ENCODE results near the gene TLCD1.

Gene TLCD1

GRCh38 chr17:28711723-28712031 is 14.4 kb downstream of the TLCD1 start, which contains the start of gene PROCA1:
PROCA1 (minus strand) TSS chr17:28711888; CDS start chr17:28711660, 228 bp downstream.
- Mint-ChIP-seq H3K27ac (ENCODE audit: low read depth) (peak within 1 kb of the TSS; percentile 87), H3K9me3 (no peaks in the 10 kb centered on the region), H3K4me1 (peaks cover 20% of the 10 kb centered on the region), H3K4me3 (peak within 1 kb of the TSS; percentile 77), H3K27me3 (peaks cover 13% of the 10 kb centered on the region), H3K36me3 (ENCODE audit: insufficient read depth) (peaks cover 10% of the 10 kb centered on the region)
- ATAC-seq (replicated peaks; ENCODE audit: extremely low read depth, poor library complexity, severe bottlenecking) (peak; percentile 61), DNase-seq (ENCODE audit: low spot score in 2 of 2) (no peak)

GRCh38 chr17:28710861-28711722 is 14.9 kb downstream of the TLCD1 start:
- H3K27ac Mint-ChIP-seq (ENCODE audit: low read depth) = peak overlapping the region; percentile 87
- H3K36me3 Mint-ChIP-seq (ENCODE audit: insufficient read depth) = peaks cover 10% of the 10 kb centered on the region
- peaks cover 13% of the 10 kb centered on the region for H3K27me3 Mint-ChIP-seq
- ATAC-seq (replicated peaks; ENCODE audit: extremely low read depth, poor library complexity, severe bottlenecking) = peak; percentile 86
- H3K9me3 Mint-ChIP-seq = no peaks in the 10 kb centered on the region
- DNase-seq (ENCODE audit: low spot score in 2 of 2) = peak; percentile 80 to 85
- H3K4me1 Mint-ChIP-seq = peaks cover 20% of the 10 kb centered on the region
- H3K4me3 Mint-ChIP-seq = peak overlapping the region; percentile 77

GRCh38 chr17:28707339-28707720 is 18.7 kb downstream of the TLCD1 start:
- H3K27me3 Mint-ChIP-seq = no peaks in the 10 kb centered on the region
- H3K36me3 Mint-ChIP-seq (ENCODE audit: insufficient read depth) = peaks cover 11% of the 10 kb centered on the region
- H3K4me3 Mint-ChIP-seq = no peak overlapping the region
- DNase-seq (ENCODE audit: low spot score in 2 of 2) (no peak), ATAC-seq (replicated peaks; ENCODE audit: extremely low read depth, poor library complexity, severe bottlenecking) (no peak)
- no peak overlapping the region for H3K27ac Mint-ChIP-seq (ENCODE audit: low read depth)
- peaks cover 15% of the 10 kb centered on the region for H3K4me1 Mint-ChIP-seq
- H3K9me3 Mint-ChIP-seq = no peaks in the 10 kb centered on the region

GRCh38 chr17:28706471-28707338 is 19.3 kb downstream of the TLCD1 start:
- H3K9me3 Mint-ChIP-seq = no peaks in the 10 kb centered on the region
- peaks cover 13% of the 10 kb centered on the region for H3K36me3 Mint-ChIP-seq (ENCODE audit: insufficient read depth)
- no peak overlapping the region for H3K27ac Mint-ChIP-seq (ENCODE audit: low read depth)
- no peak overlapping the region for H3K4me3 Mint-ChIP-seq
- ATAC-seq (replicated peaks; ENCODE audit: extremely low read depth, poor library complexity, severe bottlenecking) = no peak
- peaks cover 9% of the 10 kb centered on the region for H3K4me1 Mint-ChIP-seq
- no peak for DNase-seq (ENCODE audit: low spot score in 2 of 2)
- no peaks in the 10 kb centered on the region for H3K27me3 Mint-ChIP-seq

GRCh38 chr17:28705728-28706334 is 20.2 kb downstream of the TLCD1 start:
- ATAC-seq (replicated peaks; ENCODE audit: extremely low read depth, poor library complexity, severe bottlenecking) (no peak), DNase-seq (ENCODE audit: low spot score in 2 of 2) (no peak)
- Mint-ChIP-seq H3K4me1 (peaks cover 6% of the 10 kb centered on the region), H3K36me3 (ENCODE audit: insufficient read depth) (peaks cover 18% of the 10 kb centered on the region), H3K4me3 (no peak overlapping the region), H3K27me3 (no peaks in the 10 kb centered on the region), H3K9me3 (no peaks in the 10 kb centered on the region), H3K27ac (ENCODE audit: low read depth) (peak overlapping the region; percentile 53)

GRCh38 chr17:28705074-28705659 is 20.9 kb downstream of the TLCD1 start:
- no peak overlapping the region for H3K4me3 Mint-ChIP-seq
- H3K27ac Mint-ChIP-seq (ENCODE audit: low read depth) = peak overlapping the region; percentile 53
- no peaks in the 10 kb centered on the region for H3K27me3 Mint-ChIP-seq
- no peaks in the 10 kb centered on the region for H3K9me3 Mint-ChIP-seq
- H3K4me1 Mint-ChIP-seq = no peaks in the 10 kb centered on the region
- no peak for DNase-seq (ENCODE audit: low spot score in 2 of 2)
- peaks cover 19% of the 10 kb centered on the region for H3K36me3 Mint-ChIP-seq (ENCODE audit: insufficient read depth)
- no peak for ATAC-seq (replicated peaks; ENCODE audit: extremely low read depth, poor library complexity, severe bottlenecking)

- no peaks in the 10 kb centered on the region for H3K27me3 Mint-ChIP-seq
- H3K4me1 Mint-ChIP-seq = no peaks in the 10 kb centered on the region
- H3K27ac Mint-ChIP-seq (ENCODE audit: low read depth) = no peak overlapping the region
- no peaks in the 10 kb centered on the region for H3K9me3 Mint-ChIP-seq
- ATAC-seq (replicated peaks; ENCODE audit: extremely low read depth, poor library complexity, severe bottlenecking) = no peak
- no peak for DNase-seq (ENCODE audit: low spot score in 2 of 2)
- H3K36me3 Mint-ChIP-seq (ENCODE audit: insufficient read depth) = peaks cover 24% of the 10 kb centered on the region
- H3K4me3 Mint-ChIP-seq = no peak overlapping the region
Observed at GRCh38 chr17:28704219-28704858, 21.7 kb downstream of the TLCD1 start.

- Mint-ChIP-seq H3K4me1 (no peaks in the 10 kb centered on the region), H3K27me3 (no peaks in the 10 kb centered on the region), H3K36me3 (ENCODE audit: insufficient read depth) (peaks cover 29% of the 10 kb centered on the region), H3K9me3 (no peaks in the 10 kb centered on the region), H3K27ac (ENCODE audit: low read depth) (no peak overlapping the region), H3K4me3 (no peak overlapping the region)
- DNase-seq (ENCODE audit: low spot score in 2 of 2) (no peak), ATAC-seq (replicated peaks; ENCODE audit: extremely low read depth, poor library complexity, severe bottlenecking) (no peak)
Observed at GRCh38 chr17:28703552-28704218, 22.3 kb downstream of the TLCD1 start.

- Mint-ChIP-seq H3K27me3 (no peaks in the 10 kb centered on the region), H3K9me3 (no peaks in the 10 kb centered on the region)
Observed at GRCh38 chr17:28702752-28703150, 23.3 kb downstream of the TLCD1 start.

GRCh38 chr17:28702026-28702751 is 23.8 kb downstream of the TLCD1 start:
- no peaks in the 10 kb centered on the region for H3K27me3 Mint-ChIP-seq
- H3K27ac Mint-ChIP-seq (ENCODE audit: low read depth) = no peak overlapping the region
- H3K4me3 Mint-ChIP-seq = no peak overlapping the region
- no peaks in the 10 kb centered on the region for H3K4me1 Mint-ChIP-seq
- ATAC-seq (replicated peaks; ENCODE audit: extremely low read depth, poor library complexity, severe bottlenecking) = no peak
- DNase-seq (ENCODE audit: low spot score in 2 of 2) = no peak
- peaks cover 38% of the 10 kb centered on the region for H3K36me3 Mint-ChIP-seq (ENCODE audit: insufficient read depth)
- no peaks in the 10 kb centered on the region for H3K9me3 Mint-ChIP-seq

More at GRCh38 chr17:28702752-28703150, 23.3 kb downstream of the TLCD1 start:
- DNase-seq (ENCODE audit: low spot score in 2 of 2) = no peak
- H3K4me3 Mint-ChIP-seq = no peak overlapping the region
- no peaks in the 10 kb centered on the region for H3K4me1 Mint-ChIP-seq
- no peak for ATAC-seq (replicated peaks; ENCODE audit: extremely low read depth, poor library complexity, severe bottlenecking)
- H3K36me3 Mint-ChIP-seq (ENCODE audit: insufficient read depth) = peaks cover 35% of the 10 kb centered on the region
- no peak overlapping the region for H3K27ac Mint-ChIP-seq (ENCODE audit: low read depth)

GRCh38 chr17:28700830-28701492 is 25.1 kb downstream of the TLCD1 start:
- no peaks in the 10 kb centered on the region for H3K4me1 Mint-ChIP-seq
- H3K9me3 Mint-ChIP-seq = no peaks in the 10 kb centered on the region
- DNase-seq (ENCODE audit: low spot score in 2 of 2) (no peak), ATAC-seq (replicated peaks; ENCODE audit: extremely low read depth, poor library complexity, severe bottlenecking) (no peak)
- H3K27me3 Mint-ChIP-seq = no peaks in the 10 kb centered on the region
- H3K36me3 Mint-ChIP-seq (ENCODE audit: insufficient read depth) = peaks cover 48% of the 10 kb centered on the region
- H3K4me3 Mint-ChIP-seq = no peak overlapping the region
- peak overlapping the region; percentile 32 for H3K27ac Mint-ChIP-seq (ENCODE audit: low read depth)
